GM18907 (cell line): ENCODE data around the gene ICE1.
"Not testable (repeated sequence)": the region's sequence is repeated elsewhere in the genome, so short reads cannot be mapped to it uniquely, and the experiment has no call there.

Experiments used
- ATAC-seq: cut with Tn5 transposase; IDR thresholded peaks from one replicate; pipeline ENCODE4 v1.9.1; 2021; ENCODE audit warnings: mild to moderate bottlenecking, moderate library complexity; ENCODE audit not compliant: unreplicated experiment

ICE1 gene

DNA sequence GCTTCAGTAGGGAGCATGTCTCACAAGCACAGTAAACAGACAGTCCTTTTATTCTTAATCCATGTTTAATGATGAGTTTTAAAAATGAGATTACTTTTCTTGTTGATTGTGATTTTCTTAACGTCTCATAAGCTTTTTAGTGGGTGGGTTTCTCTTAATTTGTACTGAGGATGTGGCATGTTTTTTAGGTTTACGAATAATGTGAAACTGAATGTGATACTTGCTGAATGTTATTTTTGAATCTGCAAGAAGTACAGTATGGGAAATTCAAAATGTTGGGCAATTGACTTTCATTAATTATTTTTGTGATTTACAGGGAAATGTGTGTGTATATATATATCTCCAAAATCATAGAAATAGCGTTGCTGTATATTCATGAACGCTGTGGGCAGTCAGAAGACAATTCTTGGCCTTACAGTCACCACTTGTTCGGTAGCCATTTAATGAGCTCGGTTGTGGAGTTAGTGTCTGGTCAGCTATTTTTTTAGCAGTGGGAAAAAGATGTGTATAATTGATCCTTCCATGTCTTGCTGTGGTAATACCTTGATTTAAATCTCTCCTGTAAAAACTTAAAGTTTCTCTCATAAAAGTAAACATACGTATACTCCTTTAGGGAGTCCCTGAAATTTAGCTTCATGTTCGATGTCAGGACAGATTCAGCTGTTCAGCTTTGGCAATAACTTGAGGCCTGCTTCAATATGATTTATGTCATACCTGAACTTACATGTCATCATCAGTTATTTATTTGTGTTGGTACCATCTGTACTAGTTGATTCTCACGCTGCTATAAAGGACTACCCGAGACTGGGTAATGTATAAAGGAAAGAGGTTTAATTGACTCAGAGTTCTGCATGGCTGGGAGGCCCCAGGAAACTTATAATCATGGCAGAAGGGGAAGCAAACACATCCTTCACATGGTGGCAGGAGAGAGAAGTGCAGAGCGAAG, 15.0 kb downstream of the ICE1 start:
- ATAC-seq = no peak

DNA sequence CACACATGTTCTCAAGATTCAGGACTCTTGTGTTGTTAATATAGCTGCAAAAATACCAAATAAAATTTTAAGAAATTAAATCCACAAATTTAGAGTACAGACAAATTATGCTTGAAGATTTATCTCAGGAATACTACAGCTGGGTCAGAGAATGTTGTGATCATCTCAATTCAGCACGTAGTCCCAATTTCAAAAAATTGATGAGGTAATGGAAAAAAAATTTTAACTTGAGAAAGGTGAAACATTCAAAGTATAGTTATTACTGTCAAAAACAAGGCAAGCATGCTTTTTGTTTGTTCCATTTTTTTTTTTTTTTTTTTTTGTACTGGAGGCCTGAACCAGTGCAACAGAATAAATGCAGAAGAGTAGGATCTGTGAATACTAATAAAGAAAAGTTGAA, 29.4 kb downstream of the ICE1 start:
- no peak for ATAC-seq

DNA sequence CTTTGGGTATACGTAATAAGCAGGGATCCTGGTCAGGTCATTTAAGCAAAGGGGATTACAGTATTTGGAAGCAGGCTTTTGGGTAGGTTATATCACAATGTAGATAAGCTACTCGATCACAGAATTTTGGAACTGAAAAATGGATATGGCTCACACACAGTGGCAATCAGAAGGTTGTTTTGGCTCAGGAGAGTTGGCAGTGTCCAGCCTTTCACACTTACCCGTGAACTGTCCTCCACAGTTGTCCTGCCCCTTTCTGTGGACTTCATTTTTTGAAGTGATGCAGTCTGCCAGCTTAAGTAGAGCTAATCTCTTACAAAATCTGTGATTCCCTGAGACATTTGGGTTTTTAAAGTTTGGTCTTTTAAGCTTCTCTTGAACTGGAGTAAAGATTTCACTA, 30.7 kb downstream of the ICE1 start:
- no peak for ATAC-seq

DNA sequence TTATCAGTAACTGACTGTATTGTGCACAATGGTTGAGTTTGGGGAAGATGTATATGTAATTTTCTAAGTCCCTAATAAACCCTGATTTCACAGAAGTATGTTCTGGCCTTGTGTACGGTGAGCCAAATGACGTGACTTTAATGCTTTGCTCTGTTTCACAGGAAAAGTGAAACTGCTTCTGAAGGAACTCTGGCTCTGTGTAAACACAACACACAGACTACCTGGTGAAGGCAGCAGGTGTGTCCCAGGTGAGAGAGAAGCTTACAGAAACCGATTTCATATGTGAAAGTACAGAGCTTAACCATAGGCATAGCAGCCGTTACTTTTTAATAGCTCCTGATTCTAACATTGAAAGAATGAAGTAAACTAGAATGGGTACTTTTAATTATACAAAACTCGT, 31.9 kb downstream of the ICE1 start:
- ATAC-seq = no peak

DNA sequence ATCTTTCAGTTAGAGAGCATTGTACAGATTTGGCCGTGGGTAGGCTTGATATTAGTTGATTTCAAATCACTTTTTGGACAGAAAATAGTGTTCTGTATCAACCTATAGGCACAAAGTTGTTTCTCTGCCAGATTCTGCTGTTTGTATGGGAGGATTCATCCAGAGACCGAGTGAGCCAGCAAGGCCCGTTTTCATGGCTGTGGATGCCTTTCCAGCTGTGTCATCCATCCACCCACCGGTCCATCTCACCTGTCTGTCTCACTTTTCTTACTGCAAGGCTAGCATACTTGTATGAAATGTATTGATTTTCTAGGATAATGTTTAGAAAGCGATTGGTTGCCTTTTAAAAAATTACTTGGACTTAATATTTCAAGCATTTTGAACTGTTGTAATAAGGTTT, 34.4 kb downstream of the ICE1 start:
- no peak for ATAC-seq

DNA sequence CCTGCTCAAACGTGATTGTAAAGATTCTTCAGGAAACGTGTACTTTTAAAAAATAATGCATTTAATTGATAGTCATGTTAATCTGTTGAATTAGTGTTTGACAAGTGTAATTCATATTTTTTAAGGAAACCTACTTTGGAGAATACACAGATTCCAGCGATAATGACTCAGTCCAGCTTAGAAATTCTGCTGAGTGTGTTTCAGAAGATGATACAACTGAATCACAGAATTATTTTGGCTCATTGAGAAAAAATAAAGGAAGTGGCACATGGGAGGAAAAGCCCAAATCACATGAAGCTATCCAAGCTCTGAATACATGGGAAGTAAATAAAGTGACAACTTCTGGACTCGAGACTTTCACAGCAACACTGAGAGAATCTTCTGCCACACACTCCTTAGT, 37.8 kb downstream of the ICE1 start:
- no peak for ATAC-seq

DNA sequence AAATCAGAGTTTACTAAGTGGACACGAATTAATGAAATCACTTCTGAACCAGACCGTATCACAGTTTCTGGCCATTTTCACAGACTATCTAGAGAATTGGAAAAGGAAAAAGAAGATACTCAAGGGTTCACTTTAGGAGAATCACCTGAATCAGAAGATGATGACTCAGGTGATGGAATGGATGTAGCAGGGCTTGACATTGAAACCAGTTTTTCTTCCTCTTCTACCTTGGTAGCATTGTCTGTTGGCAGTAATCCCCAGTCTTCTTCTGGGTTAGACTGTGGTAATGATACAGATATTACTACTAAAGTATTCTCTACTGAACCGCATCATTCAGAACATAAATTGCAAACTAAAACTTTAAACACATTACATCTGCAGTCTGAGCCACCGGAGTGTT, 38.5 kb downstream of the ICE1 start:
- ATAC-seq = no peak

DNA sequence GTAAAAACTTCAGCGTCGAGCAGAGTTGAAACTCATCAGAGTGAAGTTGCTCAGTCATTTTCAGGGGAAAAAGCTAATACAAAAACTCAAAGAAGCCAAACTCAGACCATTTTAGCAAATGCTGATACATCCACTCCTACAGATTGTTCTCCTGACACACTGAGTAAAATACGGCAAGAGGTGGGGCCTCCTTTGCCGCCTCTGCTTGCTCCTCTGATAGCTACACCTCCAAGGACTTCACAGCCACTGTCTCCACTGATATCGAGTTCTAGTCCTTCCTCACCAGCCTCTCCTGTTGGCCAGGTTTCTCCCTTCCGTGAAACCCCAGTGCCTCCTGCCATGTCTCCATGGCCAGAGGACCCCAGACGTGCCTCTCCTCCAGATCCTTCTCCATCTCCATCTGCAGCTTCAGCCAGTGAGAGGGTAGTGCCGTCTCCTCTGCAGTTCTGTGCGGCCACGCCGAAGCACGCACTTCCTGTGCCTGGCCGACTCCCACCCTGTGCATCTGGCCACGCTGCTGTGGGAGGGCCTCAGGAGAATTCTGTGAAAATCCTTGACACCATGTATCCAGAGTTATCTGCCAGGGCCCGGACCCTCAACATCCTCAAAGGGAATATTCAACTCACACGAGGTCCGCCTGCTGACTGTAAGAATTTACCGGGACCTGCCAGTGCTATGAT, 41.7 kb downstream of the ICE1 start:
- no peak for ATAC-seq

DNA sequence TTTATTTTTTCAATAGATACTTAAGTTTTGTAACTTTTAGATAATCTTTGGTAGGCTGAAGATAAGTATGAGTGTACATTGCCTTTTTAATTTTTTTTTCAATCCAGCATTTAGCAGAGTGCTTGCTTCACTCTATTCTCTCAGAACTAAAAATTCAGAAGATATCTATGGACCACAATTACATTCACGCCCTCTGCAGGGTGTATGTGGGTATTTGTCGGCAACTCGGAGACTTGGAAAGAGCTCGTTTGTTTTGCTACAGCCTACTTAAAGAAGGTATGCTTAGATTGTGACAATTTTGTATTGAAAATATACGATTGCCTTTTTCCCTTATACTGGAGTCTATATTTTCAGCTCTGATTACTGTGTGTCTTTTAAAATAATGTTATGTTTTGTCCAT, 43.8 kb downstream of the ICE1 start:
- no peak for ATAC-seq

DNA sequence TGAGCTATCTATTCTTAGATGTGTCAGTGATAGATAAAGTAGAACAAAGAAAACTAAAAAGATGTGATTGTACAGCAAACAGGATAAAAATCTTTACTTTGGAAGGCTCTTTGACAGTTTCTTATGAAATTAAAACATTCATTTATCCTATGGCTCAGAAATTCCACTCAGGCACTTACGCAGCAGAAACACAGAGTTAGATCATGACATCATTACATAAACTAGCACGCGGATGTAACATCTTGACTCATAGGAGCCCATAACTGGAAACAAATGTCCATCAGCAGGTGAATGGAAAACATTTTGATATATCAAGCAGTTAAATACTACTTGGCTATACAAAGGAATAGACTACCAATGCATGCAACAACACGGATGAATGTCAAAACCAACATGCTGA, 45.3 kb downstream of the ICE1 start:
- no peak for ATAC-seq

DNA sequence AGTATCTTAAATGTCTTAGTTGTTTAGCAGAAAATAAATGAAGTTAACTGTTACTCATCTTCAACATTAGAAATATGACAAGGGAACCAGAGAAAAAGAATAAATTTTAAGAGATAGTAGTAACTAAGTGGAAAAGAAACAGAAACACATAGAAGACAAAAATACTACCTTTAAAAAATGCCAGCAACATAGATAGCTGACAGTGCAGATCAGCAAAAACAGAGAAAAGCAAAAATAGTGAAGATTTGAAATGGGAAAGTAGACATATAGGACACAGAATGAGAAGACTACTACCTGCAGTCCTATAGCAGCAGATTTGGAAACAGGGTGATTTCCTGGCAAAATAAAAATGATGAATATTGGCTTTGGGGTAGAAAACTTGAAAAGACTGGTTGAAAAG, 48.5 kb downstream of the ICE1 start:
- ATAC-seq = no peak

DNA sequence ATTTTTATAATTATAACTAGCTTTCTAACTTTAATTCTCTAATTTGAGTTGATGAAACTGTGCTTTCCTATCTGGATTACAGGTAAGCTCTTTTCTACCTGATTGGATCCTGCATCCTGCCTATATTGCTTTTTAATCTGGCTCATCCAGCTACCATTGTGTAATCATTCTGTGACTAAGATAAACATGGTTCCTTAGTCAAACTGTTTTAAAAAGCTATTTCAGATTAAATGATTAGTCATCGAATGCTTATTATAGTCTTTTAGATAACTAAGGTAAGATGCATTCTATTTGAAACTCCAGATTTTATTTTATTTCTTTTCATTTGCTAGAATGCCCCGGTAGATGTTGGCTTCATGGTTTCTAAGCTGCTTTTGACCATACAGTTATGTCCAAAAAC, 50.7 kb downstream of the ICE1 start:
- ATAC-seq = no peak

DNA sequence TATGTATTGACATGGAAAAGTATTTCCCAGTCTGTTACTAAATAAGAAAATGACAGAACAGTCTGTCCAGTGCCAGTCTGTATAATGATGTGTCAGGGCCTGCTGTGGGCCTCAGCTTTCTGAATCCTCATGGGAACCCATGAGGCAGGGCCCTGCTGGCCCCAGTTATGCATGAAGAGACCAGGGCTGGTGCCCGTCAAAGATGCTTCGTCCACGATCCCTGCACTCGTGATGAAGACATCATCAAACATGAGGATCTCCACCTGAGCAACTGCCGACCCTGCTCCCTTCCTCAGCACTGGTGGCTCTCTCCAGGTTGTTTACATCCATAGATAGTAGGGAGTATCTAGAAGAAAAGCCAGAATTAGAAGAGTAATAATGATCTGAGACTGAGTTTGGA, 52.5 kb downstream of the ICE1 start:
- no peak for ATAC-seq

DNA sequence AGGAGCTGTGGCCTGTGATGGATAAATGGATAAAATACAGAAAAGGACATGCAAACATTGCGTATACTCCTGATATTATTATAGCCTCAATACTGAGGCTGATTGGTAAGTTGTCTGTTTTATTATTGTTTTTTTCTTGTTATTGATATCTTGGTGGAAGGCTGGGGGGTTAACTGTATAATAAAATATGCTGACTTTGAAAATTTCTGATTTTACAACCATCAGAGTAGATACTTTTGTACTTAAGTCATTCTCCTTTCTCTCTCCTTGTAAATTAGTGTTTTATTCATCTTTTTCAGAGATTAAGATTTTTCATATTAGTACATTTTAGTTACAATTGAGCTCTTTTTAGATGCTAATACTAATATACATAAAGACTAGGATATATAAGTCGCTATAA, 53.5 kb downstream of the ICE1 start:
- no peak for ATAC-seq

DNA sequence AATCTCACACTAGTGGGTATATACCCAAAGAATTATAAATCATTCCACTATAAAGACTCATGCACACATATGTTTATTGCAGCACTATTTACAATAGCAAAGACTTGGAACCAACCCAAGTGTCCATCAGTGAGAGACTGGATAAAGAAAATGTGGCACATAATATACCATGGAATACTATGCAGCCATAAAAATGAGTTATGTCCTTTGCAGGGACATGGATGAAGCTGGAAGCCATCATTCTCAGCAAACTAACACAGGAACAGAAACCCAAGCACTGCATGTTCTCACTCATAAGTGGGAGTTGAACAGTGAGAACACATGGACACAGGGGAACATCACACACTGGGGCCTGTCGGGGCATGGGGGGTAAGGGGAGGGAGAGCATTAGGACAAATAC, 57.1 kb downstream of the ICE1 start:
- ATAC-seq = not testable (repeated sequence)

DNA sequence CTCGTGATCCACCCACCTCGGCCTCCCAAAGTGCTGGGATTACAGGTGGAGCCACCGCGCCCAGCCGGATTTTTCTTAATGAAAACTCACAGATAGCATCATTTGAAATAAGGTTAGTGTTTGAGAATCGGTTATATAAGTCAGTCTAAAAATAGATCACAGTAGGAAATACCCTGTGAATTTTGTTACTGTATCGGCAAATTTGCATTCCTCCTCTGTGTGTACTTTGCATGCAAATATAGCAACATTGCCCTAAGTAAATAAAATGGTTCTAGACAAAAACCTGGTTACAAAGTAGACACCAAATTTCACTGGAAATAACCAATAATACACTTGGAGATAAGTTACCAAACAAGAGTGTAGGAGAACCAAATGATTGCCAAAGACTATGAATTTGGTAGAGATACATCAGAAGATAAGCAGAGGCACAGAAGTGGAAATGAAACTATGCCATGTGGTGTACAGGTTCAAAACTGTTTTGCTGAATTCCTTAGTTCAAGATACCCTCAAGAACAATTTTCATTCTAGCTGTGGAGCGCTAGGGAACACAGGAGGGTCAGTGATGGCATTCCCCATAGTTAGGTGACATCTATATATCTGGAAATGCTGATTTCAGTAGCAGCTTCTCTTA, 58.1 kb downstream of the ICE1 start:
- no peak for ATAC-seq

DNA sequence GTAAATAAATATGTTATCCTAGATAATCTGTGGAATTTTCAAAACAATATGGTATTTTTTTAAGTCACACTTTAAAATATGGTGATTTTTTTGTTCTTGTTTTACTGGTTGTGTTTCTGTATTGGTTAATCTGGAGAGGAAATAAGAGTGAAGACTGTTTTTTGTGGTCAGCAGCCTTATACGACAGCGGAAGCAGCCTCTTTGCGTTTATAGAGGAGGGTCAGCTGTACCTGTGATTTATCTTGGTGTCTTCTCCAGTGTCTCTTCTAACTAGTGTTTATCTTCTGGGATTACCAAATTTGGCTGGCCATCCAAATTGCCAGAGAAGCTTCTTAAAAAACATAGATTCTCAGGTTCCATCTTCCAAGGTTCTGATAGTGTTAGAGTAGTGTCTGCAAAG, 58.7 kb downstream of the ICE1 start:
- no peak for ATAC-seq

DNA sequence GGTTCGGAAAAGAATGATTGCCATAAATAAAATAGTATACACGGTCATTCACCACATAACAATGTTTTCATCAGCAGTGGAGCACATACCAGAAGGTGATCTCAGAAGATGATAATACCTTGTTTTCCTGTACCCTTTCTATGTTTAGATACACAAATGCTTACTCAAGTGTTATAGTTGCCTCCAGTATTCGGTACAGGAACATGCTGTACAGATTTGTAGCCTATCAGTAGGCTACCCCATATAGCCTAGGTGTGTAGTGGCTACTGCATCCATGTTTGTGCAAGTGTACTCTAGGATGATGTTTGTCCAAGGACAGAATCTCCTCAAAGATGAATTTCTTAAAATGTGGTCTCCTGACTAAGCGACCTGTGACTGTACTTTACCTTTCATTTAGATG, 59.2 kb downstream of the ICE1 start:
- no peak for ATAC-seq

DNA sequence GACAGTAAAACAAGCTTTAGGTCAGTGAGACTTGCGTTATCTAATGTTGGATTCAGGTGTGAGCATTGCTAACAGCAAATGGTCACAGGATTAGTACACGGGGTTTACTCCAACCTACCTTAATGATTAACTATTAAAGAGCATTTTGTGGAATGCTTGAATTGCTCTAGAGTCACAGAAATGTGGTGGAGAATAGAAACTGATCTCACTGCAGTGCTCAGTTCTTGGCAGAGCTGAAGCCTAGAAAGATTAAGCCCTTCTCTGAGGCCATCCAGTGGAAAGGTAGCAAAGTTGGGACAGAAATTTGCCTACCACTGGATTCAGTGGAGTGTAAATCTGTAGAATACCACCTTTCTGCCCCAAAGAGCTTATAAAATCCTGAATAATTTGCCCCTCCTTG, 60.9 kb downstream of the ICE1 start:
- ATAC-seq = no peak

DNA sequence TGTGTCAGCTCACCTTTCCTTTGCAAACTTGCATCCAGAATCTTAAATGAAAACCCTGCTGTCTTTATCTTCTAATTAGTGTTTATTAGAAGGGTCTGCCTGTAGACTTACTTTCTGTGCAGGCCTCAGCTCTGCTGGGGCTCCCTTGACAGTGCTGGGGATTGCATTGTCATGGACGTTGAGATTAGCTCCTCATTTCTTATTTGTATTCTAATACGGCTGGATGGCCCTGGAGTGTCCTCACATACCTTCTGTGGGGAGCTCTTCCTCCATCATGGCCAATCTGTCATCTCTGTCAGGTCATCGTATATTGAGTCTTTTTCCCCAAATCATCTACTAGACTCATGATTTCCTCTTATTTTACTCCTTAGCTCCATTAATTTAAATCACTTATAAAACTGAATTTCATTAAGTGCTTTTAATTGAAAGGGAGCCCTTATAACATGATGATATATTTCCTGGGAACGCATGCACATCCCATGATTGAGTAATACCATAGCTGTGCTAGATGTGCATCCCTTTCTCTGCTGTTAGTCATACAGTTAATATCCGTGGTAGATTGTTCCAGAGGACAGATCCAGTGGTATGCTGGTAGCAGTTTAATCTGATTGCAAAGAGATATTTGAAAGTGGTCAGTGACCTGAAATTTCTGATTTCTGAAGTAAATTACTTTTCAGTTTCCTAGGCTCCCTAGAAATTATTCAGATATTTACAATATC, 61.6 kb downstream of the ICE1 start:
- ATAC-seq = no peak

DNA sequence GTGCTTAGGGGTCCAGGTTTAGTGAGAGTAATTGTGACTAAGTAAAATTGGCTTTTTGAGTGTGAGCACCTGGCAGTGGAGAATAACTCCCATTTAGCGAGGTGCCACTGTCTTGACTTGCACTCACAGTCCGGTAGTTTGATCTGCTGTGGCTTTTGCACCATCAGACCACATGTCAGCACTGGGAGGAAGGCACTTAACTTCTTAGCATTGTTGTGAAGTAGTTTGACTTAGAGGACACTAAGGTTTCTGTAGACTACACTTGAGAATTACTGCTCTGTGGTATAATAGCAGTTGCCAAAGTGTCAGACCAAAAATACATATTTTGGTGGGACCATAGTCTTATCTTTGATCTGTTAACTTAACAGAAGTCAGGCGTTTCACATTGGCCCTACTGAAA, 63.6 kb downstream of the ICE1 start:
- no peak for ATAC-seq
